Tibial nerve (tissue), 4 donors: ENCODE results near the gene CLMP. TPM values are rescaled to one million over a fixed set of nuclear protein-coding genes. Genes with fewer than 3 reads are reported as not detected.

Source experiments
- DNase-seq, 2 donors: peaks; one replicate each; pipeline ENCODE4 v3.0.0-alpha.2; 2019; ENCODE audit warnings: low spot score in 2 of 2
- H3K27ac ChIP-seq, 4 donors: fragments of 200-600 bp; sonication (generic) in 3 of 4; one replicate each; pipeline ENCODE4 v1.5.1; 2017 to 2019; ENCODE audit warnings: mild to moderate bottlenecking in 1 of 4
- H3K27me3 ChIP-seq, 2 donors: fragments of 200-600 bp; sonication (generic) in 1 of 2; one replicate each; pipeline versions ENCODE4 v1.5.1 to v1.6.0; 2017 to 2019
- H3K36me3 ChIP-seq, 3 donors: fragments of 200-600 bp; sonication (generic); one replicate each; pipeline ENCODE4 v1.5.1; 2018 to 2019
- H3K4me1 ChIP-seq, 4 donors: fragments of 200-600 bp; sonication (generic) in 3 of 4; one replicate each; pipeline ENCODE4 v1.5.1; 2017 to 2019
- H3K4me3 ChIP-seq, 4 donors: fragments of 200-600 bp; sonication (generic) in 3 of 4; one replicate each; pipeline ENCODE4 v1.5.1; 2017 to 2019; ENCODE audit warnings: mild to moderate bottlenecking in 1 of 4, moderate library complexity in 1 of 4
- H3K9me3 ChIP-seq, 4 donors: fragments of 200-600 bp; sonication (generic) in 3 of 4; one replicate each; pipeline ENCODE4 v1.5.1; 2017 to 2019
- EP300 ChIP-seq, 2 donors: sonication (generic); formaldehyde crosslinking; IDR thresholded peaks; one replicate each; pipeline ENCODE4 v1.6.1; 2017; ENCODE audit warnings: antibody characterized with exemption in 2 of 2, mild to moderate bottlenecking in 1 of 2
- POLR2A ChIP-seq, 2 donors: fragments of 450-650 bp; IDR thresholded peaks; one replicate each; pipeline ENCODE4 v1.6.1; 2017; ENCODE audit warnings: antibody characterized with exemption in 2 of 2, mild to moderate bottlenecking in 2 of 2, moderate library complexity in 2 of 2
- WGBS, 2 donors: methylation state at CpG; one replicate each; pipeline ENCODE4 v1.1.5; 2018; 5-methylcytosine and 5-hydroxymethylcytosine counted together
- total RNA-seq, 4 donors: library from RNA; depleted of rRNA; stranded (reverse); fragments of >200 nt; gene quantifications; one replicate each; pipeline ENCODE4 v1.1.0, GENCODE V29; 2016
- TF ChIP-seq, protein P1 (sequence below), 5 experiments: fragments of 200-600 bp in 3 of 5; fragments of 450-650 bp in 2 of 5; sonication (generic) in 3 of 5; IDR thresholded peaks; one replicate each; pipeline ENCODE4 v1.5.1; 2016 to 2019; ENCODE audit warnings: antibody characterized with exemption in 5 of 5, mild to moderate bottlenecking in 3 of 5, moderate library complexity in 2 of 5

Gene CLMP
- total RNA-seq, 4 donors from 2014 or later = 82.5 to 98.6 (median 89.7) TPM

- H3K27ac ChIP-seq = no peak overlapping the region
- no peaks in the 10 kb centered on the region for H3K36me3 ChIP-seq
- no peaks in the 10 kb centered on the region for H3K9me3 ChIP-seq
- peaks cover 0 to 33% (median 0%) of the 10 kb centered on the region in 4 donors for H3K4me1 ChIP-seq
- TF ChIP-seq, protein P1, sequence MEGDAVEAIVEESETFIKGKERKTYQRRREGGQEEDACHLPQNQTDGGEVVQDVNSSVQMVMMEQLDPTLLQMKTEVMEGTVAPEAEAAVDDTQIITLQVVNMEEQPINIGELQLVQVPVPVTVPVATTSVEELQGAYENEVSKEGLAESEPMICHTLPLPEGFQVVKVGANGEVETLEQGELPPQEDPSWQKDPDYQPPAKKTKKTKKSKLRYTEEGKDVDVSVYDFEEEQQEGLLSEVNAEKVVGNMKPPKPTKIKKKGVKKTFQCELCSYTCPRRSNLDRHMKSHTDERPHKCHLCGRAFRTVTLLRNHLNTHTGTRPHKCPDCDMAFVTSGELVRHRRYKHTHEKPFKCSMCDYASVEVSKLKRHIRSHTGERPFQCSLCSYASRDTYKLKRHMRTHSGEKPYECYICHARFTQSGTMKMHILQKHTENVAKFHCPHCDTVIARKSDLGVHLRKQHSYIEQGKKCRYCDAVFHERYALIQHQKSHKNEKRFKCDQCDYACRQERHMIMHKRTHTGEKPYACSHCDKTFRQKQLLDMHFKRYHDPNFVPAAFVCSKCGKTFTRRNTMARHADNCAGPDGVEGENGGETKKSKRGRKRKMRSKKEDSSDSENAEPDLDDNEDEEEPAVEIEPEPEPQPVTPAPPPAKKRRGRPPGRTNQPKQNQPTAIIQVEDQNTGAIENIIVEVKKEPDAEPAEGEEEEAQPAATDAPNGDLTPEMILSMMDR (IDR thresholded peaks at IDR 0.05) = no peak
- TF ChIP-seq POLR2A (IDR thresholded peaks at IDR 0.05) (no peak), EP300 (IDR thresholded peaks at IDR 0.05) (no peak)
- 72 to 79% methylated on average over 5 of the region's 5 CpGs for WGBS, 2 donors
- no peak for DNase-seq
- H3K4me3 ChIP-seq = no peak overlapping the region
- no peaks in the 10 kb centered on the region for H3K27me3 ChIP-seq
Measured at GRCh38 chr11:123180166-123180565, 14.9 kb downstream of the CLMP start.

GRCh38 chr11:123179586-123179985, 15.5 kb downstream of the CLMP start:
- Histone ChIP-seq H3K9me3 (no peaks in the 10 kb centered on the region), H3K27me3 (no peaks in the 10 kb centered on the region), H3K4me3 (no peak overlapping the region), H3K36me3 (no peaks in the 10 kb centered on the region), H3K4me1 (peaks cover 0 to 33% (median 0%) of the 10 kb centered on the region in 4 donors), H3K27ac (no peak overlapping the region)
- 37 to 47% methylated on average over 2 of the region's 2 CpGs for WGBS, 2 donors
- no peak for DNase-seq
- no peak for TF ChIP-seq POLR2A (IDR thresholded peaks at IDR 0.05)
- TF ChIP-seq EP300 (IDR thresholded peaks at IDR 0.05) = no peak
- TF ChIP-seq, protein P1 (IDR thresholded peaks at IDR 0.05) = no peak

GRCh38 chr11:123178186-123178585, 16.9 kb downstream of the CLMP start:
- Histone ChIP-seq H3K4me3 (no peak overlapping the region), H3K27me3 (no peaks in the 10 kb centered on the region), H3K36me3 (no peaks in the 10 kb centered on the region), H3K9me3 (no peaks in the 10 kb centered on the region), H3K27ac (no peak overlapping the region), H3K4me1 (peaks cover 0 to 40% (median 0%) of the 10 kb centered on the region in 4 donors)
- WGBS, 2 donors = 86 to 93% methylated on average over 1 of the region's 1 CpG
- TF ChIP-seq, protein P1 (IDR thresholded peaks at IDR 0.05) = no peak
- TF ChIP-seq EP300 (IDR thresholded peaks at IDR 0.05) (no peak), POLR2A (IDR thresholded peaks at IDR 0.05) (no peak)
- no peak for DNase-seq

GRCh38 chr11:123176785-123177184, 18.3 kb downstream of the CLMP start:
- H3K9me3 ChIP-seq = no peaks in the 10 kb centered on the region
- H3K27me3 ChIP-seq = no peaks in the 10 kb centered on the region
- H3K27ac ChIP-seq = no peak overlapping the region
- H3K36me3 ChIP-seq = no peaks in the 10 kb centered on the region
- no peak overlapping the region for H3K4me3 ChIP-seq
- 91 to 96% methylated on average over 2 of the region's 2 CpGs for WGBS, 2 donors
- TF ChIP-seq, protein P1 (IDR thresholded peaks at IDR 0.05) = no peak
- TF ChIP-seq EP300 (IDR thresholded peaks at IDR 0.05) (no peak), POLR2A (IDR thresholded peaks at IDR 0.05) (no peak)
- H3K4me1 ChIP-seq = peaks cover 0 to 42% (median 0%) of the 10 kb centered on the region in 4 donors
- DNase-seq = no peak

GRCh38 chr11:123174196-123175183, 20.6 kb downstream of the CLMP start:
- Histone ChIP-seq H3K36me3 (no peaks in the 10 kb centered on the region), H3K27ac (peak overlapping the region in 3 of 4 donors; percentile 37 to 84 (median 80)), H3K9me3 (no peaks in the 10 kb centered on the region), H3K4me3 (no peak overlapping the region), H3K4me1 (peaks cover 0 to 27% (median 0%) of the 10 kb centered on the region in 4 donors), H3K27me3 (no peaks in the 10 kb centered on the region)
- peak in 1 of 2 donors; percentile 92 for TF ChIP-seq EP300 (IDR thresholded peaks at IDR 0.05)
- no peak for TF ChIP-seq POLR2A (IDR thresholded peaks at IDR 0.05)
- TF ChIP-seq, protein P1 (IDR thresholded peaks at IDR 0.05) = no peak
- peak; percentile 58 to 78 for DNase-seq
- 49 to 53% methylated on average over 7 of the region's 7 CpGs for WGBS, 2 donors
